PC-3 (cell line): ENCODE results near the gene AGPAT4. TPM values are rescaled to one million over a fixed set of nuclear protein-coding genes. Genes with fewer than 3 reads are reported as not detected.
A peak's percentile ranks its signal among the peaks of the same experiment; 100 is the strongest.

Experiments
- ATAC-seq: fragments of 200-7000 bp; cut with Tn5 transposase; 2 replicates; pipeline ENCODE4 v1.9.1; 2020; ENCODE audit warnings: mild to moderate bottlenecking, moderate library complexity
- BruUV-seq: library from RNA; stranded (reverse); fragments of 400-500 nt; replicated peaks from 2 replicates; lab custom pipeline; 2021; lab: Mats Ljungman, UMichigan
- CTCF ChIA-PET: fragments of 300-600 bp; sonication (Branson Sonifier 250); formaldehyde crosslinking; loops from one replicate; lab custom pipeline; 2022; ENCODE audit warnings: antibody characterized with exemption; lab: Charles Lee
- POLR2A ChIA-PET: fragments of 300-600 bp; sonication (Branson Sonifier 250); formaldehyde crosslinking; loops from one replicate; lab custom pipeline; 2022; ENCODE audit warnings: antibody characterized with exemption; ENCODE audit not compliant: unreplicated experiment; lab: Charles Lee
- DNase-seq: peaks from one replicate; pipeline ENCODE4 v3.0.0-alpha.2; 2015
- H2AFZ ChIP-seq: fragments of 300-600 bp; sonication (generic); 2 replicates; pipeline ENCODE4 v1.6.0; 2016; ENCODE audit warnings: antibody characterized with exemption, low read length
- H3F3A ChIP-seq: fragments of 300-600 bp; sonication (generic); one replicate; pipeline ENCODE4 v1.6.0; 2017; ENCODE audit warnings: antibody characterized with exemption, low read length, control low read depth, mild to moderate bottlenecking; ENCODE audit not compliant: unreplicated experiment
- H3K27ac ChIP-seq: fragments of 300-600 bp; sonication (generic); 2 replicates; pipeline ENCODE4 v1.5.1; 2016; ENCODE audit warnings: mild to moderate bottlenecking, low read length
- H3K27me3 ChIP-seq: fragments of 300-600 bp; sonication (generic); 2 replicates; pipeline ENCODE4 v1.6.1; 2016; ENCODE audit warnings: low read length, mixed read lengths
- H3K36me3 ChIP-seq: fragments of 300-600 bp; sonication (generic); 2 replicates; pipeline ENCODE4 v1.6.1; 2016; ENCODE audit warnings: low read depth, mixed run types, low read length, mixed read lengths
- H3K4me1 ChIP-seq: fragments of 300-600 bp; sonication (generic); 2 replicates; pipeline ENCODE4 v1.5.1; 2016; ENCODE audit warnings: low read length; ENCODE audit not compliant: insufficient read depth
- H3K4me2 ChIP-seq: fragments of 300-600 bp; sonication (generic); 2 replicates; pipeline ENCODE4 v1.6.0; 2016; ENCODE audit warnings: low read length
- H3K4me3 ChIP-seq: fragments of 300-600 bp; sonication (generic); 2 replicates; pipeline ENCODE4 v1.5.1; 2016; ENCODE audit warnings: mild to moderate bottlenecking, low read length, mixed read lengths
- H3K79me2 ChIP-seq: fragments of 300-600 bp; sonication (generic); 2 replicates; pipeline ENCODE4 v1.6.1; 2017; ENCODE audit warnings: low read length, mixed read lengths
- H3K9ac ChIP-seq: fragments of 300-600 bp; sonication (generic); 2 replicates; pipeline ENCODE4 v1.6.0; 2016; ENCODE audit warnings: mild to moderate bottlenecking, low read length
- H3K9me2 ChIP-seq: fragments of 300-600 bp; sonication (generic); replicated peaks from 2 replicates; pipeline ENCODE4 v1.6.1; 2016; ENCODE audit warnings: mixed run types, low read length, mixed read lengths
- H3K9me3 ChIP-seq: fragments of 300-600 bp; sonication (generic); 2 replicates; pipeline ENCODE4 v1.6.1; 2016; ENCODE audit warnings: low read length, mixed read lengths
- H4K20me1 ChIP-seq: fragments of 300-600 bp; sonication (generic); 2 replicates; pipeline ENCODE4 v1.6.1; 2016; ENCODE audit warnings: low read length, mixed read lengths
- EZH2 ChIP-seq: fragments of 300-600 bp; sonication (generic); IDR thresholded peaks from one replicate; pipeline ENCODE4 v1.6.1; 2017; ENCODE audit warnings: antibody characterized with exemption, mild to moderate bottlenecking, low read length; ENCODE audit not compliant: unreplicated experiment
- EZH2phosphoT487 ChIP-seq: fragments of 300-600 bp; sonication (generic); IDR thresholded peaks from 2 replicates; pipeline ENCODE4 v1.6.1; 2018; ENCODE audit warnings: mild to moderate bottlenecking, antibody characterized with exemption, low read length, borderline replicate concordance
- intact Hi-C: fragments of 100-400 bp; cut with micrococcal nuclease; formaldehyde crosslinking; loops from 2 replicates; pipeline ENCODE4 v1.9.0; 2023
- total RNA-seq: library from RNA; depleted of rRNA; stranded (reverse); fragments of >200 nt; gene quantifications from 2 replicates; pipeline ENCODE4 v1.2.3, GENCODE V29; 2014
- TF ChIP-seq, protein P1 (sequence below): fragments of 300-600 bp; sonication (generic); conservative IDR thresholded peaks from 2 replicates; pipeline ENCODE4 v1.5.1; 2017; ENCODE audit warnings: antibody characterized with exemption, low read depth, mild to moderate bottlenecking, low read length

Gene AGPAT4
- total RNA-seq, 1 experiment from 2014 or later, result 3.8 TPM

DNA sequence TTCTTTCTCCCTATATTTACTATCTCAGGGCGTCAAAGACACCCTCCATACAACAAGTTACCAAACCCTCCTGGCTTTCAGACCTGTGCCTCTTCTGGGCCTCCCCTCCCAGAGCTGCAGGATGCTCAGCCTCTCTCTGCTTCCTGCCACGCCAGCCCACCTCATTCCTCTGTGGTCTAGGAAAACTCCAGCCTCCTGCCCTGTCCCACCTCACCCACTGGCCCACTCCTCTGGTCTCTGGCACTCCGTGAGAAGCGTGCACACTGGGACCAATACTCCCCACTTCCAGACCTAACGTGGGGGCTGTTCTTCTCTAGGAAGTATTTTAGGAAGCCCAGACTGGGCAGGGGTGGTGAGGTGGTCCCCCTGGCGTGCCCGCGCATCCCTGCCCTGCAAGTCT lies 9.7 kb downstream of the AGPAT4 start:
- H3K9me2 ChIP-seq, result no peaks in the 10 kb centered on the region
- no peaks in the 10 kb centered on the region for H3F3A ChIP-seq
- H2AFZ ChIP-seq, result no peak overlapping the region
- POLR2A ChIA-PET, result no interaction called here
- H3K9me3 ChIP-seq, result no peaks in the 10 kb centered on the region
- H3K36me3 ChIP-seq, result no peaks in the 10 kb centered on the region
- no peak overlapping the region for H3K4me2 ChIP-seq
- no peak for TF ChIP-seq EZH2
- ATAC-seq (no peak), DNase-seq (no peak)
- intact Hi-C loops, result no loop called here
- no peak overlapping the region for H3K27ac ChIP-seq
- H3K4me1 ChIP-seq, result peaks cover 4% of the 10 kb centered on the region; the same call in 1 of the 2 replicates
- BruUV-seq, result no TSS peak
- no peak overlapping the region for H3K4me3 ChIP-seq
- H3K9ac ChIP-seq, result no peak overlapping the region
- no peaks in the 10 kb centered on the region for H4K20me1 ChIP-seq
- CTCF ChIA-PET, result no interaction called here
- H3K27me3 ChIP-seq, result no peaks in the 10 kb centered on the region
- no peaks in the 10 kb centered on the region for H3K79me2 ChIP-seq

DNA sequence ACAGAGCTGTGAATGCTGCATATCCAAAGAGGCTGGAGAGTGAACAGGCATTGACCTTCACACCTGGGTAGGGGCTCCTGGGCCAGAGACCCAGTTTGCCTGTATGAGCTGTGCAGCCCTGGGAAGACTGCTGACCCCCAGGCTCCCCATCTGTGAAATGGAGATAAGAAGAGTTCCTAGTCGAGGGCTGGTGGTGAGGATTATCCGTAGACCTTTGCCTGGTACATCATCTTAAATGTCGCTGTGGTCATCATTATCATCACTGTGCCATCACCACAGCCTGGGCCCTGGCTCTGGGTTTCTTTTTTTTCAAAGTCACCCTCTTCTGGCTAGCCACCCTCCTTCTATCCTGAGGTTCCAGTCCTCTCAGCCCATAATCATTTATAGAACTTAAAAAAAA lies 12.0 kb downstream of the AGPAT4 start:
- Histone ChIP-seq H2AFZ (no peak overlapping the region), H4K20me1 (no peaks in the 10 kb centered on the region), H3K9me2 (no peaks in the 10 kb centered on the region), H3K4me2 (no peak overlapping the region), H3K9me3 (no peaks in the 10 kb centered on the region), H3K27ac (no peak overlapping the region), H3K27me3 (no peaks in the 10 kb centered on the region), H3K9ac (no peak overlapping the region), H3K4me1 (peaks cover 17% of the 10 kb centered on the region), H3K36me3 (no peaks in the 10 kb centered on the region), H3K4me3 (no peak overlapping the region), H3F3A (no peaks in the 10 kb centered on the region), H3K79me2 (no peaks in the 10 kb centered on the region)
- ATAC-seq, result no peak
- no peak for DNase-seq
- no TSS peak for BruUV-seq
- TF ChIP-seq EZH2 (no peak), EZH2phosphoT487 (no peak)
- TF ChIP-seq, protein P1, sequence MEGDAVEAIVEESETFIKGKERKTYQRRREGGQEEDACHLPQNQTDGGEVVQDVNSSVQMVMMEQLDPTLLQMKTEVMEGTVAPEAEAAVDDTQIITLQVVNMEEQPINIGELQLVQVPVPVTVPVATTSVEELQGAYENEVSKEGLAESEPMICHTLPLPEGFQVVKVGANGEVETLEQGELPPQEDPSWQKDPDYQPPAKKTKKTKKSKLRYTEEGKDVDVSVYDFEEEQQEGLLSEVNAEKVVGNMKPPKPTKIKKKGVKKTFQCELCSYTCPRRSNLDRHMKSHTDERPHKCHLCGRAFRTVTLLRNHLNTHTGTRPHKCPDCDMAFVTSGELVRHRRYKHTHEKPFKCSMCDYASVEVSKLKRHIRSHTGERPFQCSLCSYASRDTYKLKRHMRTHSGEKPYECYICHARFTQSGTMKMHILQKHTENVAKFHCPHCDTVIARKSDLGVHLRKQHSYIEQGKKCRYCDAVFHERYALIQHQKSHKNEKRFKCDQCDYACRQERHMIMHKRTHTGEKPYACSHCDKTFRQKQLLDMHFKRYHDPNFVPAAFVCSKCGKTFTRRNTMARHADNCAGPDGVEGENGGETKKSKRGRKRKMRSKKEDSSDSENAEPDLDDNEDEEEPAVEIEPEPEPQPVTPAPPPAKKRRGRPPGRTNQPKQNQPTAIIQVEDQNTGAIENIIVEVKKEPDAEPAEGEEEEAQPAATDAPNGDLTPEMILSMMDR, result no peak
- ChIA-PET CTCF (interaction anchor here (0.5 kb wide), 1 partner anchor 84 kb away, joined by 3 read pairs; no protein-coding TSS in a partner anchor), POLR2A (no interaction called here)
- intact Hi-C loops, result no loop called here

DNA sequence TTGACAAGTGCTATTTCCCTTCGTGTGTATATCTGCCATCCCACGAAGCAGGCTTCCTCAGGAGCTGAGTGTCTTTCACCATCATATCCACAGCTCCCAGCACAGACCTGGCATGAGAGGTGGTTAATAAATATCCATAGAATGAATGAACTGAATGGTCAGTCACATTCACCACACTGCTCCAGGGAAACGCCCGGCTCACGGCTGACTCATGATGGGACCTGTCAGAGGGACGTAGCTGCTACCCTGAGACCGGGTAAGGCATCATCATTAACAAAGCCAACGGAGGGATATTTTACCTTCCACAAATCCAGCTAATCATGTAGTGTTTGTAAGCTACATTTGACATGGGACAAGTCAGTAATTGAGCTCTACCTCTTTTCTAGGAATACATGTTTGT lies 12.5 kb downstream of the AGPAT4 start:
- no TSS peak for BruUV-seq

More for the DNA sequence above, 12.5 kb downstream of the AGPAT4 start:
- intact Hi-C loops, result no loop called here
- Histone ChIP-seq H4K20me1 (no peaks in the 10 kb centered on the region), H3K4me2 (no peak overlapping the region), H2AFZ (no peak overlapping the region), H3K9me2 (no peaks in the 10 kb centered on the region), H3K4me3 (no peak overlapping the region), H3K27ac (no peak overlapping the region), H3K9me3 (no peaks in the 10 kb centered on the region), H3F3A (no peaks in the 10 kb centered on the region), H3K27me3 (no peaks in the 10 kb centered on the region), H3K9ac (no peak overlapping the region), H3K4me1 (peaks cover 17% of the 10 kb centered on the region), H3K36me3 (no peaks in the 10 kb centered on the region), H3K79me2 (no peaks in the 10 kb centered on the region)
- no peak for TF ChIP-seq EZH2
- no peak for TF ChIP-seq EZH2phosphoT487
- TF ChIP-seq, protein P1, result no peak
- CTCF ChIA-PET, result interaction anchor here (0.5 kb wide), 1 partner anchor 85 kb away, joined by 3 read pairs; no protein-coding TSS in a partner anchor
- ATAC-seq (peak; percentile 81), DNase-seq (peak; percentile 51)
- POLR2A ChIA-PET, result no interaction called here
